Lung (tissue), 12 donors: ENCODE measurements around the gene MST1. TPM values are rescaled to one million over a fixed set of nuclear protein-coding genes. Genes with fewer than 3 reads are reported as not detected.

Source experiments
- ATAC-seq: fragments of 200-7000 bp; cut with Tn5 transposase; one replicate; pipeline ENCODE4 v1.9.1; 2020; ENCODE audit warnings: moderate number of reproducible peaks; ENCODE audit not compliant: insufficient read depth, low FRiP score
- DNase-seq, 3 donors: peaks; one replicate each; pipeline ENCODE4 v3.0.0-alpha.2; 2013 to 2017
- H3K27ac ChIP-seq, 2 donors: one replicate each; pipeline ENCODE4 v1.5.1; 2013; ENCODE audit warnings: mild to moderate bottlenecking in 2 of 2, moderate library complexity in 2 of 2, control low read depth in 1 of 2, inconsistent platforms in 1 of 2, low read depth in 1 of 2, low read length in 1 of 2
- H3K27me3 ChIP-seq, 3 donors: one replicate each; pipeline ENCODE4 v1.5.1; 2013; ENCODE audit warnings: low read length in 2 of 3; ENCODE audit not compliant: control insufficient read depth in 3 of 3, insufficient read depth in 3 of 3
- H3K36me3 ChIP-seq, 4 donors: one replicate each; pipeline ENCODE4 v1.5.1; 2013; ENCODE audit warnings: low read length in 4 of 4, mild to moderate bottlenecking in 1 of 4, moderate library complexity in 1 of 4; ENCODE audit not compliant: control insufficient read depth in 4 of 4, insufficient read depth in 4 of 4
- H3K4me1 ChIP-seq, 5 donors: one replicate each; pipeline ENCODE4 v1.5.1; 2013; ENCODE audit warnings: low read length in 5 of 5, mild to moderate bottlenecking in 2 of 5, moderate library complexity in 1 of 5; ENCODE audit not compliant: control insufficient read depth in 5 of 5, insufficient read depth in 5 of 5
- H3K4me3 ChIP-seq: one replicate; pipeline ENCODE4 v1.5.1; 2013; ENCODE audit warnings: mild to moderate bottlenecking, control low read depth, moderate library complexity
- H3K9ac ChIP-seq, 2 donors: one replicate each; pipeline ENCODE4 v1.5.1; 2013; ENCODE audit warnings: low read length in 2 of 2, control low read depth in 1 of 2; ENCODE audit not compliant: insufficient read depth in 1 of 2
- H3K9me3 ChIP-seq, 4 donors: one replicate each; pipeline ENCODE4 v1.5.1; 2013; ENCODE audit warnings: low read length in 3 of 4, mild to moderate bottlenecking in 1 of 4, moderate library complexity in 1 of 4; ENCODE audit not compliant: control insufficient read depth in 4 of 4, insufficient read depth in 3 of 4
- whole genome bisulfite sequencing, 2 donors: extraction: QIAGEN DNeasy Blood & Tissue Kit; methylation state at CpG; one replicate each; pipeline ENCODE4 v1.1.7; 2013; 5-methylcytosine and 5-hydroxymethylcytosine counted together
- polyA plus RNA-seq, 2 donors: library from polyadenylated mRNA; stranded (reverse); fragments of 200-250 nt; gene quantifications; one replicate each; pipeline ENCODE4 v1.2.1, GENCODE V29; 2013
- total RNA-seq, 2 donors: library from RNA; depleted of rRNA in 1 of 2; stranded (reverse); fragments of >200 nt in 1 of 2; gene quantifications; one replicate each; pipeline ENCODE4 v1.2.1, GENCODE V29; 2014 to 2021
- TF ChIP-seq, protein P1 (sequence below): IDR thresholded peaks from 2 replicates; pipeline ENCODE4 v1.5.1; 2012; ENCODE audit warnings: mild to moderate bottlenecking; ENCODE audit errors: control extremely low read depth, extremely low read depth
- donor health status: control.
- donor health status: control.
- donor health status: Bipolar disorder and iron deficiency.
- donor health status: healthy.
- donor health status: DM: yes; HTN: yes; CAD: no.

Gene MST1
- total and polyA plus RNA-seq, 4 donors = 8.3 to 27.0 (median 17.2) TPM

DNA sequence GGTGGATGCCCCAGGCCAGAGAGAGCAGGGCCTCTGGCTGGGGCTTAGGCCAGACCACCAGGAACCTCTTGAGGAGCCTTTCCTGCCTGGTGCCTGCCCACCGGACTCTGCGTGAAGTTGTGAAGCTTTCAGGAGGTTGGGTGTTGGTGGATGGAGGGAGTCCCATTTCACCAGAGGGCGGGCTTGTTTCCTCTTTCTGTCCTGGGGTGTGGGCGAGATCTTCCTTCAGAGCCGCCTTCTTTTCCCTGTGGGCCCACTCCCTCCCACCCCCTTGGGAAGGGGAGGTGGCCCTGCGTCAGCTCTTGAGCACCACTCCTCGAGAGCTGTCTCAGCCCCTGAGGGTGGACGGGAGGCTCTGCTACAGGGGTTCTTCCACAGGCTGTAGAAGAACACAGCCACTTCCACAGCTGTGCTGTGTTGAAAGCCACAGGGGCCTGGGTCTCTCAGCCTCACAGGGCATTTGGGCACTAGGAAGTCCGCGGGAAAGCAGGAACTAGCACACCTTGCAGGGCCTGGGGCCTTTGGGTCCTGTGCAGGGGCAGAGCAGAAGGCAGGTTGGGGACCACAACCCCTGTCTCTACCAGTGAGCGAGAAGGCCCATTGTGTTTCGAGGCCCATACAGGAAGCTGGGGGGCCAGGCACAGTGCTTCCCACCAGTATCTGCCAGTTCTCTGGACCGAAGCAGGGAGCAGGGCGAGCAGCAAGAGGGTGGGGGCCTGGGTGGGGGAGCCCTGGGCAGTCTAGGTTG is 28.1 kb upstream of the MST1 start:
- peaks cover 0 to 27% (median 17%) of the 10 kb centered on the region in 4 donors for H3K36me3 ChIP-seq
- no peaks in the 10 kb centered on the region for H3K9me3 ChIP-seq

DNA sequence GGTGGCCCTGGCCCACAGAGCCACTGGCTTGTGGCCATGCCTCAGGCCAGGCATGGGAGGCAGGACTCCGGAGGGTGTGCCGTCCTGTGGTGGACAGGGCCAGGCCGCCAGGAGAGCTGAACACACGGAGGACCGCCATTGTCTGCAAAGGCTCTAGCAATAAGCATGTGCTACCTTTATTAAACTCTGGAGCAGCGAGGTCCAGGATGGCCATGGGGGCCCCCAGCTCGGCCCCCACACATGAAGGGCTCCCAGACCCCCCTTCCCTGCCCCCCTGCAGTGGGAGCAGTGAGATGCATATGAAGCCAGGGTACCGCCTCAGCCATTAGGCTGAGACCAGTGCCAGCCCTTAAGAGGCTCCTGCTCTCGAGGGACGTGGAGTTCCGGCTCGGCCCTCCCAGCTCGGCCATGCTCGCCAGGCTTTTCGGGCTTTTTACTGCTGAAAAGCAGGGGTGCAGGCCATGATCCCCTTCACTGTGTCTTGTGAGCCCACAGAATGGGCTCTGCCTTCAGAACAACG is 27.5 kb upstream of the MST1 start:
- H3K36me3 ChIP-seq = peaks cover 0 to 21% (median 14%) of the 10 kb centered on the region in 4 donors
- H3K9me3 ChIP-seq = no peaks in the 10 kb centered on the region
- no peak overlapping the region for H3K4me3 ChIP-seq
- no peak for ATAC-seq
- no peak for DNase-seq
- WGBS, 2 donors = 95 to 96% methylated on average over 16 of the region's 16 CpGs
- TF ChIP-seq, protein P1, sequence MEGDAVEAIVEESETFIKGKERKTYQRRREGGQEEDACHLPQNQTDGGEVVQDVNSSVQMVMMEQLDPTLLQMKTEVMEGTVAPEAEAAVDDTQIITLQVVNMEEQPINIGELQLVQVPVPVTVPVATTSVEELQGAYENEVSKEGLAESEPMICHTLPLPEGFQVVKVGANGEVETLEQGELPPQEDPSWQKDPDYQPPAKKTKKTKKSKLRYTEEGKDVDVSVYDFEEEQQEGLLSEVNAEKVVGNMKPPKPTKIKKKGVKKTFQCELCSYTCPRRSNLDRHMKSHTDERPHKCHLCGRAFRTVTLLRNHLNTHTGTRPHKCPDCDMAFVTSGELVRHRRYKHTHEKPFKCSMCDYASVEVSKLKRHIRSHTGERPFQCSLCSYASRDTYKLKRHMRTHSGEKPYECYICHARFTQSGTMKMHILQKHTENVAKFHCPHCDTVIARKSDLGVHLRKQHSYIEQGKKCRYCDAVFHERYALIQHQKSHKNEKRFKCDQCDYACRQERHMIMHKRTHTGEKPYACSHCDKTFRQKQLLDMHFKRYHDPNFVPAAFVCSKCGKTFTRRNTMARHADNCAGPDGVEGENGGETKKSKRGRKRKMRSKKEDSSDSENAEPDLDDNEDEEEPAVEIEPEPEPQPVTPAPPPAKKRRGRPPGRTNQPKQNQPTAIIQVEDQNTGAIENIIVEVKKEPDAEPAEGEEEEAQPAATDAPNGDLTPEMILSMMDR = no peak
- H3K4me1 ChIP-seq = peaks cover 0 to 16% (median 4%) of the 10 kb centered on the region in 5 donors
- H3K27ac ChIP-seq = no peak overlapping the region
- H3K9ac ChIP-seq = no peak overlapping the region
- no peaks in the 10 kb centered on the region for H3K27me3 ChIP-seq

More for the DNA sequence above, 28.1 kb upstream of the MST1 start:
- TF ChIP-seq, protein P1 = no peak
- DNase-seq (no peak), ATAC-seq (no peak)
- WGBS, 2 donors = 89 to 91% methylated on average over 13 to 14 of the region's 14 CpGs
- H3K4me3 ChIP-seq = no peak overlapping the region
- no peaks in the 10 kb centered on the region for H3K27me3 ChIP-seq
- H3K27ac ChIP-seq = no peak overlapping the region
- no peak overlapping the region for H3K9ac ChIP-seq
- peaks cover 0 to 21% (median 4%) of the 10 kb centered on the region in 5 donors for H3K4me1 ChIP-seq

DNA sequence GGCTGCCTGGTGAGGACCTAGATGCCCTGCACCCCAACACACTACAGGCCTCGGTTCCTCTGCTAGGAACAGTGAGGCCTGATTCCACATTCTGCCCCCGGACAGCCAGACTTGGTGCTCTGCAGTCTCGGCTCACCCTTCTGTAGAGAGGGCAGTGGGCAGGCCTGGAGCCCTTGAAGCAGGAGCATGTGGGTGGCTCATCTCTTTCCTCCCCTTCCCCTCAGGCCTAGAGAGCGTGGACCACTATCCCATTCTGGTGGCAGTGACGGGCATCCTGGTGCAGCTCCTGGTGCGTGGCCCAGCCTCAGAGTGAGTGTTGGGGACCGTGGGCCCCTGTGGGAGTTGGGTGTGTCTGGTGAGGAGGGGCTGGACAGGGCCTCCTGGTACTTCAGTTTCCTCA is 26.9 kb upstream of the MST1 start:
- ATAC-seq (no peak), DNase-seq (no peak)
- no peaks in the 10 kb centered on the region for H3K9me3 ChIP-seq
- TF ChIP-seq, protein P1 = no peak
- 96% methylated on average over 7 of the region's 7 CpGs for WGBS, 2 donors
- peaks cover 0 to 16% (median 4%) of the 10 kb centered on the region in 5 donors for H3K4me1 ChIP-seq
- no peak overlapping the region for H3K27ac ChIP-seq
- H3K36me3 ChIP-seq = peaks cover 0 to 25% (median 10%) of the 10 kb centered on the region in 4 donors
- H3K27me3 ChIP-seq = no peaks in the 10 kb centered on the region
- H3K9ac ChIP-seq = no peak overlapping the region
- H3K4me3 ChIP-seq = no peak overlapping the region
